Measurements from ENCODE around the gene THSD4.
"Not testable (repeated sequence)": the region's sequence is repeated elsewhere in the genome, so short reads cannot be mapped to it uniquely, and the experiment has no call there.

Gene THSD4

DNA sequence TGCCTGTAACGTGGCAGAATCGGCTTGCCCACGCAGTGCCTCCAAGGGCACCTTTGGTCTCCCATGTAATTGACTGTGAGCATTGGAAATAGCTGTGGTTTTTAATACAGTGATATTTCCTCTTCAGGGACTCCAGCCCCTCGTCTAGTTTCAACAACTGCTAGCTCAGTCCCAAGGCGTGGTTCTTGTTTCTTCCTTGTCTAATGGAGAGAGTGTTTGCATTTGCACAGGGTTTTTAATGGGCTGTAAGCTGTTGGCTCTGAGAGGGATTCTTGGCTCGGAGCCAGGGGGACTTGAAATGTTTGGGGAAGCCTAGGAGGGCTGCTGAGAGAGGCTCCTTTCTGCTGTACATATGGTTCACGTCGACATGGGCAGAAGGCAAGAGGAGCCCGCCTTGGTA, 86.2 kb downstream of the THSD4 start:
- in situ Hi-C loops (cut with MboI; ENCODE audit: low sequenced_read_pairs): no loop called here
- peak; percentile 36 to 80 for DNase-seq (ENCODE audit: low spot score in 2 of 2)

DNA sequence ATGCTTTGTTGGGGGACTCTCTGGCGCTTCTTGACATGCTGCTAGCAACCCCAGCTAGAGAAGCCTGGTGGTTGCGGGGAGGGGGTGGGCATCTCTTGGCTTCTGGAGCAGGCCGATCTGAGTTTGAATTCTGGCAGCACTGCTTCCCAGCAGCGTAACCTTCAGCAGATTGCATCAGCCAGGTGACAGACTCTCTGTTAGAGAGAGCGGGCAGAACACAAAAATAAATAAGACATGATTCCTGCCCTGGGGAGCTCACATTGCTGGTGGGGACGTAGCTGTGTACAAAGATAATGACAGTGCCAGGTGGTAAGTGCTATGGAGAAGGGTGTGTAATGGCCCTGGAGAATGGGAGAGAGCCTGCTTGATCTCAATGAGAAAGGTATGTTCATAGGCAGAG, 87.4 kb downstream of the THSD4 start:
- Histone ChIP-seq H3K4me1 (peaks cover 2% of the 10 kb centered on the region; the same call in 1 of the 2 replicates), H3K9me3 (no peaks in the 10 kb centered on the region), H3K4me3 (no peak overlapping the region), H3K27me3 (ENCODE audit: low read depth) (no peaks in the 10 kb centered on the region), H3K36me3 (replicated peaks) (no peaks in the 10 kb centered on the region)
- in situ Hi-C loops (cut with MboI; ENCODE audit: low sequenced_read_pairs): no loop called here
- no peak for DNase-seq (ENCODE audit: low spot score in 2 of 2)

More for the DNA sequence above, 86.2 kb downstream of the THSD4 start:
- Histone ChIP-seq H3K36me3 (replicated peaks) (no peaks in the 10 kb centered on the region), H3K4me1 (peaks cover 2% of the 10 kb centered on the region; the same call in 1 of the 2 replicates), H3K4me3 (no peak overlapping the region), H3K9me3 (no peaks in the 10 kb centered on the region), H3K27me3 (ENCODE audit: low read depth) (no peaks in the 10 kb centered on the region)

DNA sequence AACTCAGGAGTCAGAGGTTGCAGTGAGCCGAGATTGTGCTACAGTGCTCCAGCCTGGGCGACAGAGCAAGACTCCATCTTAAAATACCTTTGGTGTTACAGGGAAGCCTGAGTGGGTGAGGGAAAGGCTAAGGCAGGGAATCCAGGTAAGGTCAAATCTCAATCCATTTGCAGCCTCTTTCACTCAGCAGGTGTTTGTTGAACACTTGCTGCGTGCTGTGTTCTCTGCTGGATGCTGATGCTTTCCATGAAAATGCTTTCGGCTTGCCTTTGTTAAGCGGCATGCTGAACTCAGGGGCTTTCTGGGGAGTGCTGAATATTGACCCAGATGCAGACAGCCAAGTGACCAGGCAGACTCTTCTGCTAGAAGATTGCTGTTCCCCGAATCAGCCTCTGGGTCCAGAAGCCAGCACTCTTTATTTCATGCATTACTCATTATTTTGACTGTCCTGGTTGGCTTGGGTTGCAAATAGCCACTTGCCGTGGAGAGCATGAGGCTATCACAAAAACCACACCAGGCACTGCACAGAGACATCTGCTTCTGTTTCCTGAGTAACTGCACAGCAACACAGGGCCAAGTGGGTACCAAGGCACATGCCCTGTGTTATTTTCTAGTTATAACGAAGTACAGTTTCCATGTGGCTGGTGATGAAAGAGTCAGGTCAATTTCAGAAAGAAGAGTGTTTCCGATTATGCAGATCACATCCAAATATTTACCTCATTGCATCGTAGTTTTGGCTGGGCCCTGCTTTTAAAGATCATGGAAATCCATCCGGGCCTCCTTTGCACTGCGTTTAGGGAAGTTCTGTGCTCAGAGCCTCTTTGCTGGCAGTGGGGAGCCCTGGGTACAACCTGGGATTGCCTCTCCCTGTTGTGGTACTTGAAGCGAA, 88.6 kb downstream of the THSD4 start:
- H3K36me3 ChIP-seq (replicated peaks): no peaks in the 10 kb centered on the region
- no peak for DNase-seq (ENCODE audit: low spot score in 2 of 2)
- no peaks in the 10 kb centered on the region for H3K27me3 ChIP-seq (ENCODE audit: low read depth)
- H3K9me3 ChIP-seq: no peaks in the 10 kb centered on the region
- no peak overlapping the region for H3K4me3 ChIP-seq
- in situ Hi-C loops (cut with MboI; ENCODE audit: low sequenced_read_pairs): no loop called here
- H3K4me1 ChIP-seq: peaks cover 2% of the 10 kb centered on the region; the same call in 1 of the 2 replicates

DNA sequence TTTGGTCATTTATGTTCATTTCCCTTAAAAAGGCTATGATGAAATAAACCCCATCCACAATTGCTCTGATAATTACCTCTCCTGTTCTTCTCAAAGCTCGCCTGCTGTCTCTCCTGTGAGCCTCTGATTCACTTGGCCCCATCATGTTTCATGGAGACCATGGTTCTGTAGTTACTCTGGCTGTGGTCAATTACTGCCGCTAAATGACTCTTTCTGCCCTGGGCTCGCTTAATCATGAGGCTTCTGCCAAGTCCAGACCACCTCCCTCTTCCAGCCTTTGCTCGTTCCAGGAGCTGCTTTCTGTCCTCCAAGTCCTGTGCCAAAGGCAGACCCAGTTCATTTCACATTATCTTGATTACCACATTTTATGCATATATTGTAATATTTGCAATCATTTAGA, 91.9 kb downstream of the THSD4 start:
- in situ Hi-C loops (cut with MboI; ENCODE audit: low sequenced_read_pairs): no loop called here
- Histone ChIP-seq H3K36me3 (replicated peaks) (no peaks in the 10 kb centered on the region; the same call in 1 of the 2 replicates), H3K27me3 (ENCODE audit: low read depth) (no peaks in the 10 kb centered on the region), H3K4me3 (no peak overlapping the region), H3K9me3 (no peaks in the 10 kb centered on the region), H3K4me1 (peaks cover 2% of the 10 kb centered on the region; the same call in 1 of the 2 replicates)
- DNase-seq (ENCODE audit: low spot score in 2 of 2): no peak

DNA sequence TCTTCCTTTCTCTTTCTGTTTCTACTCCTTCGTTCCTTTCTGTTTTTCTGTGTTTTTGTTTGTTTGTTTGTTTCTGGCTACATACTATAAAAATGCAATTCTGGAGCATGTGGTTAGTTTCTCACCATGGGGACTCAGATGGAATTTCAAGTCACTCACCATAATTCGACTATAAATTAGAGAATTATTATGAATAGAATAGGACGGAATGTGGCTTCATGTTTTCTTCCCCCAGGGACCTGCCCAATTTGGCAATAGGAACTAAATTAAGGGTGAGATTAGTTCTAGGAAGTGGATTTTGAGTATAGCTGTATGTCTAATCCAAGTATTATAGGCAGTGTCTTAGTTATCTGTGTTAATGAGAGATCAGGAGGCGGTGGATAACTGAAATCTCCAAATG, 96.9 kb downstream of the THSD4 start:
- no peaks in the 10 kb centered on the region for H3K4me1 ChIP-seq
- H3K4me3 ChIP-seq: no peak overlapping the region
- in situ Hi-C loops (cut with MboI; ENCODE audit: low sequenced_read_pairs): no loop called here
- no peak for DNase-seq (ENCODE audit: low spot score in 2 of 2)
- no peaks in the 10 kb centered on the region; the same call in 1 of the 2 replicates for H3K36me3 ChIP-seq (replicated peaks)
- H3K9me3 ChIP-seq: no peaks in the 10 kb centered on the region
- H3K27me3 ChIP-seq (ENCODE audit: low read depth): no peaks in the 10 kb centered on the region

DNA sequence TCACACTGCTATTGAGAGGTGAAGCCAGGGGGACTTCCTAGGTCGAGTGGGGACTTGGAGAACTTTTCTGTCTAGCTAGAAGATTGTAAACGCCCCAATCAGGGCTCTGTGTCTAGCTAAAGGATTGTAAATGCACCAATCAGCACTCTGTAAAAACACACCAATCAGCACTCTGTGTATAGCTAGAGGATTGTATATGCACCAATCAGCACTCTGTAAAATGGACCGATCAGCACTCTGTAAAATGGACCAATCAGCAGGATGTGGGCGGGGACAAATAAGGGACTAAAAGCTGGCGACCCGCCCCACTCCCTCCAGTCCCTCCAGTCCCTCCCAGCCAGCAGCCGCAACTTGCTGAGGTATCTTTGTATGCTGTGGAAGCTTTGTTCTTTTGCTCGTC, 98.7 kb downstream of the THSD4 start:
- H3K4me1 ChIP-seq; H3K27me3 ChIP-seq (ENCODE audit: low read depth); H3K36me3 ChIP-seq (replicated peaks); H3K9me3 ChIP-seq; H3K4me3 ChIP-seq; DNase-seq (ENCODE audit: low spot score in 2 of 2); in situ Hi-C loops (cut with MboI; ENCODE audit: low sequenced_read_pairs): not testable (repeated sequence)

DNA sequence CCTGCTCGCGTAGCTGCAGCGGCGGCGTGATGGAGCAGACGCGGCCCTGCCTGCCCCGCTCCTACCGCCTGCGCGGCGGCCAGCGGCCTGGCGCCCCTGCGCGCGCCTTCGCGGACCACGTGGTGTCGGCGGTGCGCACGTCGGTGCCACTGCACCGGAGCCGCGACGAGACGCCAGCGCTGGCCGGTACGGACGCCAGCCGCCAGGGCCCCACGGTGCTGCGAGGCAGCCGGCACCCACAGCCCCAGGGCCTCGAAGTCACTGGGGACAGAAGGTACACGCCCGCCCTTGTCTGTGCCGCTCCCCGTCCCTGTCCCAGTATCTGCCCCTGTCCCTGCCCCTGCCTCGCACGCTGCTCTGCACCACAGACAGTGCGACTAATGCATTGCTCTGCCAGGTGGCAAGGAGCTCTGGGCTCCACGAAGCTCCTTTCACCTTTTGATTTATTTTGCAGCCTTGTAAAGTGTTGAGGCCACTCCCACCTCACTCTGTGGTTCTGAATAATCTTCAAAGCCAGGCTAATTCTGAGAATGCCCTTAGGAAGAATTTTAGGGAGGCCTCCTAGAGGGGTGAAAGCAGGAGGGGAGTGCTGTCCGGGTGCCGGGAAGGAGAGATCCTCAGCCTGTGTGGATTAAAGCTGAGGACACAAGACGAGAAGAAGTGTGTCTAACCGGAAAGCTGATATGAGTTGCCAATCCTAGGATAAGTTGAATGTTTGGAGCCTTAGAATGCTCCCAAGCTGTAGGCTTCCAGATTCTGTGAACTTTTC, 100.0 kb downstream of the THSD4 start:
- Histone ChIP-seq H3K4me1 (peaks cover 9% of the 10 kb centered on the region), H3K4me3 (no peak overlapping the region), H3K27me3 (ENCODE audit: low read depth) (no peaks in the 10 kb centered on the region), H3K36me3 (replicated peaks) (no peaks in the 10 kb centered on the region; the same call in 1 of the 2 replicates), H3K9me3 (no peaks in the 10 kb centered on the region)
- in situ Hi-C loops (cut with MboI; ENCODE audit: low sequenced_read_pairs): loop anchor here (5.0 kb wide), 1 partner anchor 52 kb away; no protein-coding TSS in a partner anchor
- DNase-seq (ENCODE audit: low spot score in 2 of 2): no peak

DNA sequence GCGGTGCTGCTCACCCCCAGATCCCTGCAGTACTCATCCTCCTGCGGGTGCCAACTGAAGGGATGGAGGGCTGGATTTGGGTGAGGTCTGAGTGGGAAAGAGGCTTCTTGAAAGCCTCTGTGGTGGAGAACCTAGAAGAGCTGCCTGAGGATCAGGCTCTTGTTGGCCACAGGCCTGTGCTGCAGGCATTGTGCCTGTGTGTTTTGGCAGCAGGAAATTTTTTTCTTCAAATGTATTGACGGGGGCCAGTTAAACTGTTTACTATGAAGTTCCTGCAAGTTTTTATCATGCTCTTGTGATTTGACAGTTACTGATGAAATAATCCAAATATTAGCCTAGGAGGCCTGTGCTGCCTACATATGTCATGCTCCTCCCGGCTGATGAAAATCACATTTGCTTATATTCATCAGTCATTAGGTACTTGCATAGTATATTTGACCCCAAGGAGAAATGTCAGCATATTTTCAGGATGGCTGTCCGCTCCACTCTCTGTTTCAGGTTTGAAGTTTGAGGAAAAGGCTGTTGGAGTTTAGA, 103.1 kb downstream of the THSD4 start:
- DNase-seq (ENCODE audit: low spot score in 2 of 2): no peak
- H3K27me3 ChIP-seq (ENCODE audit: low read depth): no peaks in the 10 kb centered on the region
- in situ Hi-C loops (cut with MboI; ENCODE audit: low sequenced_read_pairs): loop anchor here (5.0 kb wide), 1 partner anchor 49 kb away; no protein-coding TSS in a partner anchor

DNA sequence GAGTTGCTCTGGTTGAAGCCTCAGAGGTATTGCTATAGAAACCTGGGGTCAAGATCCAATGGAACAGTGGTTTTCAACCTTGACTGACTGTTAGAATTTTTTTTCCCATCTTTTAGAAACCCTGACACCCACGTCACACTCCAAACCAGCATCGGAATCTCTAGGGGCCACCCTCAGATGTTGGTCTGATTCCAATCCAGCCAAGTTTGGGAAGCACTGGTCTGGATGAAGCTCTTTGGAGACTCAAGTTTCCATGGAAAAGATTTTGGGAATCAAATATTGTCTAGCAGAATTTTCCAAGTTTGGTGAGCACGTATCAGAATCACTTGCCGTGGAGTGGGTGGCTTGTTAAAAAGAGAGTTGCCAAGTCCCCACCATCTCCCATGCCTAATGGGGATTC, 103.8 kb downstream of the THSD4 start:
- in situ Hi-C loops (cut with MboI; ENCODE audit: low sequenced_read_pairs): loop anchor here (5.0 kb wide), 1 partner anchor 48 kb away; no protein-coding TSS in a partner anchor
- no peak overlapping the region for H3K4me3 ChIP-seq
- peaks cover 9% of the 10 kb centered on the region for H3K4me1 ChIP-seq
- no peak for DNase-seq (ENCODE audit: low spot score in 2 of 2)
- H3K27me3 ChIP-seq (ENCODE audit: low read depth): no peaks in the 10 kb centered on the region
- no peaks in the 10 kb centered on the region for H3K9me3 ChIP-seq
- H3K36me3 ChIP-seq (replicated peaks): no peaks in the 10 kb centered on the region

More for the DNA sequence above, 103.1 kb downstream of the THSD4 start:
- Histone ChIP-seq H3K4me3 (no peak overlapping the region), H3K4me1 (peaks cover 9% of the 10 kb centered on the region), H3K9me3 (no peaks in the 10 kb centered on the region), H3K36me3 (replicated peaks) (no peaks in the 10 kb centered on the region)

DNA sequence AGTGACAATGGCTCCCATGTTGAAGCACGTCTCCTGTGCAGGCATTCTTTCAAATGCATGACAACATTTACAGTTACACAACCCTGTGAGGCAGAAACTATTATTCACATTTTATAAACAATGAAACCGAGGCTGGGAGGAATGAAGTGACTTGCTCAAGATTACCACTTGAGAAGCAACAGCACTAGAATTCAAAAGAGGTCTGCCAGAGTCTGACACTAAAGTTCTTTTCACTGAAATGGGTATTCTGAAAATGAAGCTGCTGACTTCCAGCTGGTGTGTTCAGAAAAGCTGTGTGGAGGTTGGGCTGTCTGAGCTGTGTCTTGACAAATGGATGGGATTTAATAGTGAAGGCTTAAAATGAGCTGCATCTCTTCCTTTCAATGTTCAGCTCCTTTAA, 104.4 kb downstream of the THSD4 start:
- H3K4me1 ChIP-seq: peaks cover 9% of the 10 kb centered on the region
- in situ Hi-C loops (cut with MboI; ENCODE audit: low sequenced_read_pairs): loop anchor here (5.0 kb wide), 1 partner anchor 48 kb away; no protein-coding TSS in a partner anchor
- H3K36me3 ChIP-seq (replicated peaks): no peaks in the 10 kb centered on the region
- H3K9me3 ChIP-seq: peaks cover 4% of the 10 kb centered on the region; the same call in 1 of the 2 replicates
- H3K27me3 ChIP-seq (ENCODE audit: low read depth): no peaks in the 10 kb centered on the region
- peak; percentile 59 for DNase-seq (ENCODE audit: low spot score in 2 of 2)
- H3K4me3 ChIP-seq: no peak overlapping the region

DNA sequence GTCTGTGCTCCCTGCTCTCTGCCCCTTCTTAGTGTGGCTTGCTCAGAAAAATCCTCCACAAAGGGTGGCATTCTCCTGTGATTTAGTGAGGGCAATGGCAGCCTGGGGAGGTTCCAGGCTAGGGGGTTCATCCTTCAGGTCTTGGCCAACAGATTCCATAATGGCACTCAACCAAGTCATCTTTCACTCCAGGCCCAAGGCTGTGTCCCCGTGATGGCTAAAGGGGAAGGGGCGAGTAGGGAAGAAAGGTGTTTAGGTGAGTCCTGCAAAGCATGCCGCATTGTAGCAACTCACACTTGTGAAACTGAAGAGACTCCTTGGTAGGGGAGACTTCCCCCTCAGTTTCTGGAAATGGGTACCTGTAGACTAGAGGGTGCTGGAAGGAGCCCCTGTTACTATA, 105.6 kb downstream of the THSD4 start:
- H3K9me3 ChIP-seq: peaks cover 4% of the 10 kb centered on the region; the same call in 1 of the 2 replicates
- no peak overlapping the region for H3K4me3 ChIP-seq
- no peaks in the 10 kb centered on the region for H3K36me3 ChIP-seq (replicated peaks)
- in situ Hi-C loops (cut with MboI; ENCODE audit: low sequenced_read_pairs): no loop called here
- no peaks in the 10 kb centered on the region for H3K27me3 ChIP-seq (ENCODE audit: low read depth)
- DNase-seq (ENCODE audit: low spot score in 2 of 2): no peak
- H3K4me1 ChIP-seq: peaks cover 14% of the 10 kb centered on the region

DNA sequence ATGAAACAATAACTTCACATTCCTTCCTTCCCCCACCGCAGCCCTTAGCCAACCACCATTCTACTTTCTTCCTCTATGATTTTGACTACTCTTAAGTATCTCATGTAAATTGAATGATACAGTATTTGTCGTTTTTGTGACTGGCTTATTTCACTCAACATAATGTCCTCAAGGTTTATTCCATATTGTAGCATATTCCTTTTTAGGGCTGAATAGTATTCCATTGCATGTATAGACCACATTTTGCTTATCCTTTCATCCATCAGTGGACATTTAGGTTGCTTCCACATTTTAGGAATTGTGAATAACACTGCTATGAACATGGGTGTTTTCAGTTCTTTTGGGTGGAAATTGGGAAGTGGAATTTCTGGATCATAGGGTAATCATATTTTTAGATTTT, 106.1 kb downstream of the THSD4 start:
- no peaks in the 10 kb centered on the region for H3K27me3 ChIP-seq (ENCODE audit: low read depth)

DNA sequence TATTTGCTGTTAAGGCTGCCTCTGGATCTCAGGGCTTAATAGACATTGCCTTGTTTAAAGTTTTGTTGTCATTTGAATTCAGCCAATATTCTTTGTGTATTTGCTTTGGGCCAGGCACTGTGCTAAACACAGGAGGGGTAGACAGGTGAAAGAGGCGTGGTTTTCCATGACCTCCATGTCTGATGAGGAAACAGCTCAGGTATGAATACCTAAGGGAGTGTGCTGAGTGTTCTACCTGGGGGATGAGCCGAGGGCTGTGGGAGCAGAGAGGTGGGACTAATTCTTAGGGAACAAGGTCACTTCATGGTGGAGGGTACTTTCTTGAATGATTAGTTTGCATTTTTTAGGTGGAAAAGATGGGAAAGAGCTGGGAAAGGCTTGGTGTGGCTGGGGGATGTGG, 108.2 kb downstream of the THSD4 start:
- Histone ChIP-seq H3K4me1 (peaks cover 18% of the 10 kb centered on the region), H3K9me3 (peaks cover 4% of the 10 kb centered on the region; the same call in 1 of the 2 replicates), H3K36me3 (replicated peaks) (no peaks in the 10 kb centered on the region), H3K4me3 (no peak overlapping the region), H3K27me3 (ENCODE audit: low read depth) (no peaks in the 10 kb centered on the region)
- no peak for DNase-seq (ENCODE audit: low spot score in 2 of 2)
- in situ Hi-C loops (cut with MboI; ENCODE audit: low sequenced_read_pairs): no loop called here

More for the DNA sequence above, 106.1 kb downstream of the THSD4 start:
- H3K4me1 ChIP-seq: peaks cover 14% of the 10 kb centered on the region
- peaks cover 4% of the 10 kb centered on the region; the same call in 1 of the 2 replicates for H3K9me3 ChIP-seq
- DNase-seq (ENCODE audit: low spot score in 2 of 2): no peak
- H3K36me3 ChIP-seq (replicated peaks): no peaks in the 10 kb centered on the region
- no peak overlapping the region for H3K4me3 ChIP-seq
- in situ Hi-C loops (cut with MboI; ENCODE audit: low sequenced_read_pairs): no loop called here

All from HAP-1 (cell line).